ENCODE data around the gene ELOVL5. TPM values are rescaled to one million over a fixed set of nuclear protein-coding genes. Genes with fewer than 3 reads are reported as not detected.
"Not testable (repeated sequence)": the region's sequence is repeated elsewhere in the genome, so short reads cannot be mapped to it uniquely, and the experiment has no call there.

ELOVL5 gene
- total RNA-seq = 64.5 TPM

GRCh38 chr6:53348371-53349208 lies at the start of gene ELOVL5:
ELOVL5 (minus strand) TSS chr6:53348950; CDS start chr6:53295699, 53,251 bp downstream.
- peak; percentile 97 for DNase-seq (ENCODE audit: low spot score)

GRCh38 chr6:53397283-53397682 lies 48.5 kb upstream of the ELOVL5 start:
- no peak for DNase-seq (ENCODE audit: low spot score)

- DNase-seq (ENCODE audit: low spot score) = no peak
Measured at GRCh38 chr6:53395986-53396385, 47.2 kb upstream of the ELOVL5 start.

- no peak for DNase-seq (ENCODE audit: low spot score)
Measured at GRCh38 chr6:53394704-53395103, 46.0 kb upstream of the ELOVL5 start.

- DNase-seq (ENCODE audit: low spot score) = no peak
Measured at GRCh38 chr6:53391170-53391569, 42.4 kb upstream of the ELOVL5 start.

GRCh38 chr6:53390010-53390409 lies 41.3 kb upstream of the ELOVL5 start:
- DNase-seq (ENCODE audit: low spot score) = no peak

GRCh38 chr6:53388615-53389014 lies 39.9 kb upstream of the ELOVL5 start:
- DNase-seq (ENCODE audit: low spot score) = not testable (repeated sequence)

GRCh38 chr6:53382421-53382820 lies 33.7 kb upstream of the ELOVL5 start:
- DNase-seq (ENCODE audit: low spot score) = no peak

- DNase-seq (ENCODE audit: low spot score) = no peak
Measured at GRCh38 chr6:53378208-53378607, 29.5 kb upstream of the ELOVL5 start.

- no peak for DNase-seq (ENCODE audit: low spot score)
Measured at GRCh38 chr6:53377793-53378192, 29.0 kb upstream of the ELOVL5 start.

- no peak for DNase-seq (ENCODE audit: low spot score)
Measured at GRCh38 chr6:53377289-53377688, 28.5 kb upstream of the ELOVL5 start.

GRCh38 chr6:53376661-53377226 lies 28.0 kb upstream of the ELOVL5 start:
- DNase-seq (ENCODE audit: low spot score) = no peak

- DNase-seq (ENCODE audit: low spot score) = no peak
Measured at GRCh38 chr6:53375847-53376246, 27.1 kb upstream of the ELOVL5 start.

GRCh38 chr6:53373638-53374037 lies 24.9 kb upstream of the ELOVL5 start:
- no peak for DNase-seq (ENCODE audit: low spot score)

- DNase-seq (ENCODE audit: low spot score) = no peak
Measured at GRCh38 chr6:53369876-53370515, 21.2 kb upstream of the ELOVL5 start.

GRCh38 chr6:53369051-53369450 lies 20.3 kb upstream of the ELOVL5 start:
- DNase-seq (ENCODE audit: low spot score) = no peak

- DNase-seq (ENCODE audit: low spot score) = no peak
Measured at GRCh38 chr6:53366128-53366641, 17.4 kb upstream of the ELOVL5 start.

GRCh38 chr6:53363341-53364079 lies 14.8 kb upstream of the ELOVL5 start:
- DNase-seq (ENCODE audit: low spot score) = no peak

GRCh38 chr6:53361549-53362031 lies 12.8 kb upstream of the ELOVL5 start:
- no peak for DNase-seq (ENCODE audit: low spot score)

- no peak for DNase-seq (ENCODE audit: low spot score)
Measured at GRCh38 chr6:53360093-53360912, 11.6 kb upstream of the ELOVL5 start.

- no peak for DNase-seq (ENCODE audit: low spot score)
Measured at GRCh38 chr6:53359843-53360092, 11.0 kb upstream of the ELOVL5 start.
